ENCODE data around the gene PSMC1.

PSMC1 gene

GRCh38 chr14:90235179-90235976 lies 21.0 kb upstream of the PSMC1 start:
- no peak overlapping the region for H3K4me3 ChIP-seq (replicated peaks; ENCODE audit: insufficient read depth, low read length)
- peak; percentile 65 to 72 for DNase-seq (ENCODE audit: low read depth in 1 of 2, low spot score in 1 of 2)
- H3K27ac ChIP-seq (replicated peaks), result no peak overlapping the region
- TF ChIP-seq POLR2AphosphoS5 (IDR thresholded peaks at IDR 0.05; ENCODE audit: low read depth) (no peak), REST (IDR thresholded peaks at IDR 0.05; ENCODE audit: insufficient replicate concordance, low read depth) (no peak), SPI1 (IDR thresholded peaks at IDR 0.05; ENCODE audit: borderline replicate concordance, low read depth) (peak; percentile 47; the same call in 1 of the 2 replicates), GABPA (IDR thresholded peaks at IDR 0.05; ENCODE audit: low read depth) (no peak), CTCF (IDR thresholded peaks at IDR 0.05; ENCODE audit: insufficient read depth, low read length) (peak; percentile 89)
- no peaks in the 10 kb centered on the region for H3K27me3 ChIP-seq (ENCODE audit: insufficient read depth, poor library complexity, severe bottlenecking)

- no peak for TF ChIP-seq GABPA (IDR thresholded peaks at IDR 0.05; ENCODE audit: low read depth)
- no peak for TF ChIP-seq REST (IDR thresholded peaks at IDR 0.05; ENCODE audit: insufficient replicate concordance, low read depth)
- no peak for TF ChIP-seq POLR2AphosphoS5 (IDR thresholded peaks at IDR 0.05; ENCODE audit: low read depth)
- no peak for TF ChIP-seq SPI1 (IDR thresholded peaks at IDR 0.05; ENCODE audit: borderline replicate concordance, low read depth)
- TF ChIP-seq CTCF (IDR thresholded peaks at IDR 0.05; ENCODE audit: insufficient read depth, low read length), result no peak
- no peak for DNase-seq (ENCODE audit: low read depth in 1 of 2, low spot score in 1 of 2)
- Histone ChIP-seq H3K27me3 (ENCODE audit: insufficient read depth, poor library complexity, severe bottlenecking) (no peaks in the 10 kb centered on the region), H3K27ac (replicated peaks) (no peak overlapping the region), H3K4me3 (replicated peaks; ENCODE audit: insufficient read depth, low read length) (no peak overlapping the region)
Measured at GRCh38 chr14:90239139-90239538, 17.2 kb upstream of the PSMC1 start.

GRCh38 chr14:90242444-90242843 lies 13.9 kb upstream of the PSMC1 start:
- Histone ChIP-seq H3K27ac (replicated peaks) (no peak overlapping the region), H3K4me3 (replicated peaks; ENCODE audit: insufficient read depth, low read length) (no peak overlapping the region), H3K27me3 (ENCODE audit: insufficient read depth, poor library complexity, severe bottlenecking) (no peaks in the 10 kb centered on the region)
- TF ChIP-seq REST (IDR thresholded peaks at IDR 0.05; ENCODE audit: insufficient replicate concordance, low read depth), result no peak
- TF ChIP-seq GABPA (IDR thresholded peaks at IDR 0.05; ENCODE audit: low read depth), result no peak
- TF ChIP-seq CTCF (IDR thresholded peaks at IDR 0.05; ENCODE audit: insufficient read depth, low read length), result no peak
- TF ChIP-seq POLR2AphosphoS5 (IDR thresholded peaks at IDR 0.05; ENCODE audit: low read depth), result no peak
- no peak for TF ChIP-seq SPI1 (IDR thresholded peaks at IDR 0.05; ENCODE audit: borderline replicate concordance, low read depth)
- DNase-seq (ENCODE audit: low read depth in 1 of 2, low spot score in 1 of 2), result no peak
